Measurements from ENCODE around the gene FAM222A.
"Not testable (repeated sequence)": the region's sequence is repeated elsewhere in the genome, so short reads cannot be mapped to it uniquely, and the experiment has no call there.

Gene FAM222A

DNA sequence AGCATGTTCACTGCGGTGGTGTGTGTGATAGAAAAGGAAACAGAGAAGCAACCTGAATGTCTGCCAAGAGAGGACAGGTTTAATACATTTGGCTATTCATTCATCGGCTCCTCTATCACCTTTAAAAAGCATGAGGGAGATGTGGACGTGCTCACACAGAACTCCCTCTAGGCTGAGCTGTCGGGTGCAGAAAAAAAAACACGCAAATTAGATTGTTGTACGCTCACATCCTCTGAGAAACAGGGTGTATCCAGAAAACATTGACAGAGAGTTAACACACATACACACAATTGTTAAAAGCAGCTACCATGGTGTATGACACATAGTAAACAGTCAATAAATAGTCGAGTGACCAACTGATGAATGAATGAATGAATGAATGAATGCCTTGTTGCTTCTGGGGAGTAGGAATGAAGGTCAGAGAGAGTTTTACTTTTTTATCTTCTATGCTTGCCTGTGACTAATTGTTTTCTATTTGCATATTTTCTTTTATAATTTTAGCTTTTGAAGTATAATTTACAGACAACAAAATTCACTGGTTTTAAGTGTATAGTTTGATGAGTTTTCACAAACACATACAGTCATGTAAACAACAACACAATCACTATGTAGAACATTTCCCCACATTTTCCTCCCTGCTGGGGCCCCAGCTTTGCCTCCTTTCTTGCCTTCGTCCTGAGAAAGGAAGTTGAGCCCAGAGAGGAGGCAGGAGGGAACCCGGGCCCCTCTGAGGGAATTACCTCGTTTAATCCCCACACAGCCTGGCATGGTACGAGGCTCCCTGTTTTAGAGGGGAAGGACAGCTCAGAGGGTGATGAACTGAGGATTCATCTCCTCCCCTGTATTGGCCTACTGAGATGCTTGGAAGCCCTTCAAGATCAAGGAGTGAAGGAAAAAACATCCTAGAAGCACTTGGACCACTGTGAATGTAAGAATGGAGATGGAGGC is 19.7 kb upstream of the FAM222A start:
- no peak for DNase-seq (ENCODE audit: low read depth, low spot score)

DNA sequence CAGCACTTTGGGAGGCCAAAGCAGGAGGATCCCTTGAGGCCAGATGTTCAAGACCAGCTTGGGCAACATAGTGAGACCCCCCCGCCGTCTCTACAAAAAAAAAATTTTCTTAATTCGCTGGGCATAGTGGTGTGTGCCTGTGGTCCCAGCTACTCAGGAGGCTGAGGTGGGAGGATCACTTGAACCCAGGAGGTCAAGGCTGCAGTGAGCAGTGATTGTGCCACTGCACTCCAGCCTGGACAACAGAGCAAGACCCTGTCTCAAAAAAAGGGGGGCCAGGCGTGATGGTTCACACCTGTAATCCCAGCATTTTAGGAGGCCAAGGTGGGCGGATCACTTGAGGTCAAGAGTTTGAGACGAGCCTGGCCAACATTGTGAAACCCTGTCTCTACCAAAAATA is 19.0 kb upstream of the FAM222A start:
- not testable (repeated sequence) for DNase-seq (ENCODE audit: low read depth, low spot score)

DNA sequence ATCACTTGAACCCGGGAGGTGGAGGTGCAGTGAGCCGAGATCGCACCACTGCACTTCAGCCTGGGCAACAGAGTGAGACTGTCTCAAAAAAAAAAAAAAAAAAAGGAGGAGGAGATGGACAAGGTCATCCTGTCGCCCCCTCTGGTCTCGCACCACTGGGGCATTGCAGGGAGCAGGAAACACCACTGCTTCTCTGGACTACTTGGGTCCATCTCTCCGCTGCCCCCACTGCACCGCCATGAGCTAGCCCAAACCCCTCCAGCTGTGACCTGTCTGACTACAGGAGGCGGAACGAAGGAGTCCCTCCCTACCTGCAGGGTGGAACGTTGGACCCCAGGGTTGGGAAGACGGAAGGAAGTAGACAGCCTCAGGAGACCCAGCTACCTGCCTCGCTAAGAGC is 18.2 kb upstream of the FAM222A start:
- DNase-seq (ENCODE audit: low read depth, low spot score), result no peak

DNA sequence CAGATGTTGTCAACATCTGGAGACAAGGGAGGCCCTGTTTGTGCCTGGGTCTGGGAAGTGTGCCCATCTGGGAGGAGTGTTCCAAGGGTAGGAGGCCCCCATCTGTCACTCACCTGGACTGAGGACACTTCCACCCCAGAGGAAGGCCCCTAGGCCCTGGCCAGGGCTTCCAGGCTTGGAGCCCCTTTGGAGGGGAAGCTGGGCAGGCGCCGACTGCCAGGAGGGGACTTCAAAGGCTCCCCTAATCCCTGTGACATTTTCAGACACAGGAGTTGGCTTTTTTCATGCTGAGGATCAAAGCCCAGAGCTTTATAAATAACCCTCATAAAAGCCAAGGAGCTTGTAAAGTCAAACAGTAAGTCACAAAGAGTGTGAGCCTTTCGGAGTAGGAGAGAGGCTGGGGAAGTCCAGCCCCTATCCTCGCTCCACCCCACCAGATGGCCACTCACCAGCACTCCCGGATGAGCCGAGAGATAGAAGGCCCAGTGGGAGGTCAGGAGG is 17.6 kb upstream of the FAM222A start:
- DNase-seq (ENCODE audit: low read depth, low spot score), result no peak

DNA sequence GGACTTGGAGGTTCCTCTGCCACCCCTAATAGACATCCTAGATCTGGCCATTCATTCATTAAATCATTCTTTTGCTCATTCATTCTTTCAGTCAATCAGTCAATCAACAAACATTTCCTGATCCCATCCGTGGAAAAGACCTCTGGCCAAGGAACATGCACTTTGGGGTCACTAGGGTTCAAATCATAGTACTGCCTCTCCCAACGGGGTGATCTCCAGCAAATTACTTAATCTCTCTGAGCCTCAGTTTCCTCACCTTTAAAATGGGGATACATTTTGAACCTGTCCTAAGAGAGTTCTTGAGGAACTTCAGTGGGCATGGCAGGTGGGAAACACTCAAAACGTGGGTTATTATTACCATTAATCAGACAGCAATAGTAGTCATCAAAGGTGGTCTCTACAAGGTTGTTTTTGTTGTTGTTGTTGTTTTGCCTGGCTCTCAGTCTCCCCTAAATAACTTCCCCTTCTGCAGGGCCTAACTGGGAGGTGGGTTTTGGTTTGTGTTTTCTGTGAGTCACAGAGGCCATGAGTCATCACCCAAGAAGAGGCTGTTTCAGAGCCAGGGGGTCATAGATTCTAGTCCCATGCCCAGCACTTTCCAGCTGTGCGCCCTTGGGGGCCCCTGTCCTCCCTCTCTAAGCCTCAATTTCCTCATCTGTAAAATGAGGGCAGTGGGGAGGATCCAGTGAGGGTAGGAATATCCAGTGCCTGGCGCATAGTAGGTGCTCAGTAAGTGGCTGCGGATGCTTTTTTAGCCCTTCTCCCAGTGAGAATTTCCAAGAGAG is 16.9 kb upstream of the FAM222A start:
- DNase-seq (ENCODE audit: low read depth, low spot score), result no peak

DNA sequence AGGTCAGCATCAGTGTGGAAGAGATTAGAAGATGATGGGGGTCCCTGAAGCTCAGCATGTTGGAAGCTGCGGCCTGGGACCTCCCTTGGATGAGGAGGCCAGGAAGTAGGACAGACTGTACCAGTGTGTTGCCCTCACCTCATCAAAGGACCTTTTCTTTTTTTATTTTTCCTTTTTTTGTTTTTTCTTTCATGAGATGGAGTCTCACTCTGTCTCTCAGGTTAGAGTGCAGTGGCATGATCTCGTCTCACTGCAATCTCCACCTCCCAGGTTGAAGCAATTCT is 16.4 kb upstream of the FAM222A start:
- DNase-seq (ENCODE audit: low read depth, low spot score), result no peak

DNA sequence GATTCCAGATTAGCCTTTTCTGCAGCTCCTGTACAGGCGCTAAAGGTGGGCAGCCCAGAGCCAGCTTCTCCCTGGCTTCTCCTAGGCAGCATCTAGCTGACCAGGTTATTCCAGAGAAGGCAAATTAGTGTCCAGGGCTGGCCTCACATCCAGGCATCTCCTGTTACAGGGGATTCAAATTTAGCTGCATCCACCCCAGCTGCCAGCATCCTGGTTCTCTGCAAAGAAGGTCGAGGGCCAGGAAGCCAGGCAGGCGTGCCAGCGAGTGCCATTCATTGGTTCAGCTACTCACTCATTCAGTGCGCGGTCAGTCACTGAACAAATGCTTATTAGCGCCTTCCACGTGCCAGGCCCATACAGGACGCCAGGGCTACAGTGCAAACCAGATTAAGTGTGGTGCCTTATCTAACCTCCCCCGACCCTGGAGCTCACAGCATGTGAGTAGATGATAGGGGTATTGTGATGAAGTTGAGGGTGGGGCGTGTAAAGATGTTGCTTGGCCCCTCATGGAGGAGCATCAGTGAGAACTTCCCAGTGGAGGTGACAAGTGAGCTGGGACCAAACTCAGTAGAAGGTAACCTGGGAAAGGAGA is 15.7 kb upstream of the FAM222A start:
- DNase-seq (ENCODE audit: low read depth, low spot score), result no peak

DNA sequence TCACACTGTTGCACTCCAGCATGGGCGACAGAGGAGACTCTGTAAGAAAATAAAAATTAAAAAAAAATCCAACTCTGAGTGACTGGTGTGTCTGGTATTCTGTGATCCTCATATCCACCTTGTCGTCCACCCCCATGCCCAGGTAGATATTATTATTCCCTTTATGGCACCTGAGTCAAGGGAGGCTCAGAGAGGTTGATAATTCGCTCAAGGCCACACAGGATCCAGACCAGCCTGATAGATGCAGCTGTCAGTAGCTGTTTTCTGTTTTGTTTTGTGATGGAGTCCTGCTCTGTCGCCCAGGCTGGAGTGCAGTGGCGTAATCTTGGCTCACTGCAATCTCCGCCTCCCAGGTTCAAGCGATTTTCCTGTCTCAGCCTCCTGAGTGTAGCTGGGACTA is 14.8 kb upstream of the FAM222A start:
- no peak for DNase-seq (ENCODE audit: low read depth, low spot score)

DNA sequence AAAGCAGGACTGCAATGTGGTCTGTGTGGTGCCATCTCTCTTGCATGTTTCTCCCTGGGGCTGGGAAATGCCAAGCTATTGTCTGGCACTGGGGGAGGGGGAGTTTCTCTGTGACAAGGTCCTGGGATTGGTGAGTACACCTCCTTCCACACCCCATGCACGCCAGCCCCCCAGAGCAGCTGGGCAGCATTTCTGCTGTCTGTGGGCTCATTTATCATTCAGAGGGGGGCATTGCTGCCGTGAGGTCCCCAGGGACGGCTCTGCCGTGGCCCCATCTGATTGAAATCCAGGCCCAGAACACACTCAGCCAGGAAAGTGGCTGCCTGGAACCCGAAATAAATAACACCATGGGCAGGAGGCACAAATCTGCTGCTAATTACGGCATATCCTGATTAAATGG is 12.6 kb upstream of the FAM222A start:
- DNase-seq (ENCODE audit: low read depth, low spot score), result no peak

DNA sequence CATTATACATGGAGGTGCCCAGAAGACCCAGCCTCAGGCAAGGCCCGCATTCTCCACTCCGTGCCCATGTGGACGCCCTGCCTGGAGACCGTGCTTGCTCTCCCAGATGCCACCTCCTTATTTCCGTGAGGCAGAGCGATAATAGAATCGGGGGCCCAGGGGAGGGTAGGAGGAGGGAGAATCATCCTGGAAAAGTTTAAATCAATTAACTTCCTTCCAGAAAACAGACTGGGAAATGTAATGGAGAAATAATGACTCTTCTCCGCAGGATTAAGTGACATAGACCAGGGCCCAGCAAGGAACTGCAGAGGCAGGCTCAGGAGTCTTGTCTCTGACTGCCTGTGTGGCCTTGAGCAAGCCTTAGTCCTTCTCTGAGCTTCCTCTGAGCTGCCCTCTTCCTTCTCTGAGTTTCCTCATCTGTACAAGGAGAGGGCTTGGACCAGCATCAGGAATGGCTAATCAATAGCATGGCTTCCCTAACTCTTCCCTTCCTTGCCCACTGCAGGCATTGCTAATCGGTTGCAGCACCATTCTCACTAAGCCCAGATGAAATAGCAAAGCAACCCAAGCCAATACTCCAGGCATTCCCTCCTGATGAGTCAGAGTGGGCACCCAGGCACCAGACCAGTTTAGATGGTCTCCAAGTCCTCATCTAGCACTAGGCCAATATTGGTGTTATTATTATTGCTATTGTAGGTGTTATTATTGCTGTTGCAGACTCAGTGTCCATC is 11.3 kb upstream of the FAM222A start:
- DNase-seq (ENCODE audit: low read depth, low spot score), result no peak

DNA sequence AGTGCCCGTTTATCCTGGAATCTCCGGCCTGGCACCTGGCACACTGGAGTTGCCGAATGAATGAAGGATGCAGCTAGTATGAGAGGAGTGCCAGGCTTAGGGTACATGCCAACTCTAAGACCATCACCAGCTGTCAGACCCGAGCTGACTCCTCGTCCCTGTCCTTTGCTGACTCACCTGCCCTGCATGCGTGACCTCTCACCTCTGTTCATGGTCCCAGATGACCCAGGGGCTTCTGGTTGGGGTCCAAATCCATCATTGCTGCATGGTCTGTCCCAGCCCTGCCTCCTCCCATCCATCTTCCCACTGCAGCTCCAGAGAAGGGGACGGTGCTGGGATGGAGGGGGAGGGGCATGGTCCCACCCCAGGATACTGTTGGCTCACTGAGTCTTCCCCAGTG is 9.9 kb upstream of the FAM222A start:
- DNase-seq (ENCODE audit: low read depth, low spot score), result no peak

DNA sequence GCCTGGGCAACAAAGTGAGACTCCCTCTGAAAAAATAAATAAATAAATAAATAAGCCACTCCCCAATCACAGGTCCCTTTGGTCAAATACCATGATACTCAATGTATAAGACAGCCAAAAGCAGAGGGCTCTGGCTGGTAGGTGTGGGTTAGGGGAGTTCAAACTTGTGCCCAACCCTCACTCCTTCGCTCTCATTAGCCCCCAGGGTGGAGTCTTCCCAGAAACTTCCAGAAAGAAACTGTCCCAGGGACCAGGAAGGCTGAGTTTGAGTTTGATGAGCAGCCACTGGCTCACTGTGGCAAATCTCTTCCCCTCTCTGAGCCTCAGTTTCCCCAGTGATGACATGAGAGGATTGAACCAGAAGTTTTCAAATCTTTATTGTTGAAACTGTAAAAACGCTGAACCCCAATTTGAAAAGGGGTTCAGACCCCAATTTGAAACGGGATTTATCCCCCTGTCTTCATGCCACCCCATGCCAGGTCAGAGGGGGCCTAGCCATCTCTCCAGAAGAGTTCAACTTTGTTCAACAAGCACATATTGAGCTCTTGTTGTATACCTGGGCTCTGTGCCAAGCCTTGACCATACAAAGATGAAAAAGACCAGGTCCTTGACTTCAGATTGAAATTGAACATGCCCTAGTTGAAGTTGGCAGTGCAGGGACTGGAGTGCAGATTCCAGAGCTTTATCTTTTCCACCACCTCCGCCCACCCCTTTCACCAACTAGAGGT is 9.1 kb upstream of the FAM222A start:
- DNase-seq (ENCODE audit: low read depth, low spot score), result no peak

DNA sequence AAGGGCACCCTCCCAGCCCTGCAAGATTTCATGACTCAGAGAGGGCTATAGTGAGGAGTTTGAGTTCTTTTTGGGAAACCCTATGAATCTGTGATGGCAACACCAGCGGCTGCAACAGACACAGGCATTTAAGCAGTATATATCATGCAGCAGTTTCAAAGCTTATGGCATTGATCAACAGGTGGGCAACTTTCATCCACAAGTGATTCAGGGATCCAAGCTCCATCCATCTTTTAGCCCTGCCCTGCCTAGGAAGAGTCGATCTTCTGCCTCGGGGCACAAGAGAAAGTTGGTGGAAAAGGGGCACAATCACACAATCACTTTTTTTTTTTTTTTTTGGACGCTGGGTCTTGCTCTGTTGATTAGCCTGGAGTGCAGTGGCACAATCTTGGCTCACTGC is 8.3 kb upstream of the FAM222A start:
- no peak for DNase-seq (ENCODE audit: low read depth, low spot score)

DNA sequence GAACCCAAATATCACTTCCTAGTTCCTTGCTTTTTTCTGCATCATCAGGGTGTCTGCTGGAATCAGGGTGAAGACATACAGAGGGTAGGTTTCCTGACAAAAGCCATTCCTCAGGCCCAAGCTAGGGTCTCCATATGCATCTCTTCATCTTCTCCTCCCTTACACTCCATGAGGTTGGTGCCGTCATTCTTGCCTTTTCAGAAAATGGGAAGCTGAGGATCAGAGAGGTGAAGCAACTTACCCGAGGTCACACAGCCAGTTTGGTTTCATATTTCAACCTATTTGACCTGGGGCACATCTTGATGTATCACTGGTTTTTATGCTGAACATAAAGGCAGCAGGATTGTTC is 7.3 kb upstream of the FAM222A start:
- no peak for DNase-seq (ENCODE audit: low read depth, low spot score)

DNA sequence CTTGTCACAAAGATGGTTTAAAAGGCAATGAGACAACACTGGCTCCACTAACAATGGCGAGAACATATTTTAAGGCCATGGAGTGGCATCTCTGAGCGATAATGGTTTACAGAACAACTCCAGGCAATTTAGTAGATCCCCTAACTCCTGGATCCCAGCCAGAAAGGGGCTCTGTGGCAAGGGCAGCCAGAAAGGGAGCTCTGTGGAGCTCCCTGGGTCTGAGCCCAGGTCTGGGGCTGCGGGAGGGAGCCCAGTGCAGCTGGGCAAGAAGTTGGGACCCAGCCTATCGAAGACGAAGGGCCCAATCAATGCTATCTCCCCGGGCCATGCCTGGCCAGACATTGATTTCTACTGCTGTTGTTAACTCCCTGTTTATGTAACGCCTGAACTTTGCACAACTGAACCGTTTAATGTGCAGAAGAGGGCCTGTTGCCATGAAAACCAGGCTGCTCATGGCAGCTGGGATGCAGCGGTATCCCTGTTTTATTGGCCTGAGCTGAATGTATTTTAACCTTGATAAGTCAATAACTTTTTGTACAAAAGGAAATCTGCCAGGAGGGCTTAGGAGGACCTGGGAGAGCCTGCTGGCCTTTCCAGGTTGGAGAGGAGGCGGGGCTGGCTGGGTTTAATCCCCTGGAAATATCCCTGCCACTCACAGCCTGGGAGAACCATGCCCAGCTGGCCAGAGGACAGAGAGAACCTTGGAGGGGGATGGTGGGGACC is 6.7 kb upstream of the FAM222A start:
- no peak for DNase-seq (ENCODE audit: low read depth, low spot score)

DNA sequence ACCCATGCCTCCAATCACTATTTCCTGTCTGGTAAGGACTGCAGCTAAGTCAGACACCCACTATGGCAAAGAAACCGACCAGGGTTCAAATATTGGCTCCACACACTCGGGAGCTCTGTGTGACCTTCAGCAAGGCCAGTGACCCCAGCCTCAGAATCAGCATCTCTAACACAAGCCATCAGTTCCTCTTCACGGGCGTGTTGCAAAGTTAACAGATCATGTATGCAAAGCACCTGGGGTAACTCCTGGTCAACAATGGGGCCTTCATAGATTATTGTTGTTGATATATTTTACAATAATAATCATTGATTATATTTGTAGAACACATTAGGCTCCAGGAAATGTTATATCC is 6.2 kb upstream of the FAM222A start:
- no peak for DNase-seq (ENCODE audit: low read depth, low spot score)

DNA sequence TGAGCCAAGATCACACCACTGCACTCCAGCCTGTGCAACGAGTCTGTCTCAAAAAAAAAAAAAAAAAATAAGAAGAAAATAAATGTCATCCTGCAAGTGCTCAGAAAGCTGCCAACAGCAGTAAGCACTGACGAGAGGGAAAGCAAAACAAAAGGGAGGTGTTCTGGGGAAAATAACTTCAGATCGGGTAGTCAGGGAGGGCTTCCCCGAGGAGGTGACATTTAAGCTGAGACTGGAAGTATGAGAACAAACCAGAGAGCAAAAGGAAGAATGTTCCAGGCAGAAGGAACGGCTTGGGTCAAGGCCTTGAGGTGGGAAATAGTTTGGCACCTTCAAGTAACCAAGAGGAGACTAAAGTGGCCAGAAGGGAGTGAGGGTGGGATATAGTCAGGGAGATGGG is 4.7 kb upstream of the FAM222A start:
- DNase-seq (ENCODE audit: low read depth, low spot score), result no peak

DNA sequence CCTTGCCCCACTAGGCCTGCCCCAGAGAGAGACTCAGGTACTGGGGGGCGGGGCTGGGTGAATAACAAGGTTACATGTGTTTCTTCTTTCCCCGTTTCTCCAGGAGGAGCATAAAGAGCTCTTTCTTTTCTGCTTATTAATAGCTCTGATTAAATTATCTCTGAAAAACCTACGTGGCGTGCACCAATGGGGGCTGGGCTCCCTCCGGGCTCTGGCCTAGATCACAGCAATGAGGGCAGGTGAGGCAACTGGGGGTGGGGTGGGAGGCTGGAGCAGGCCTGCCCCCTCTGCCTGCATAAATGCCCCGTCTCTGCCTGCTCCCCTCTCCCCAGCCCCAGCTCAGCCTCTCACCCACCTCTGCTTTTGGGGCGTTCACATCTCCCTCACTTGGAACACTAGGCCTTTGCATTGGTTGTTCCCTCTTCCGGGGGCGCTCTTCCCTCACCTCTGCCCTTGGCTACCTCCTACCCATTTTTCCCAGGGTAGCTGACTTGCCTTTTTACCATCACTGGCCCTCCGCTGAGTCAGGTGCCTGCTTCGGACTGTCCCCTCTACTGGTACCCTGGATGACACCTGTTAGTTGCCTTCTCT is 4.1 kb upstream of the FAM222A start:
- no peak for DNase-seq (ENCODE audit: low read depth, low spot score)

DNA sequence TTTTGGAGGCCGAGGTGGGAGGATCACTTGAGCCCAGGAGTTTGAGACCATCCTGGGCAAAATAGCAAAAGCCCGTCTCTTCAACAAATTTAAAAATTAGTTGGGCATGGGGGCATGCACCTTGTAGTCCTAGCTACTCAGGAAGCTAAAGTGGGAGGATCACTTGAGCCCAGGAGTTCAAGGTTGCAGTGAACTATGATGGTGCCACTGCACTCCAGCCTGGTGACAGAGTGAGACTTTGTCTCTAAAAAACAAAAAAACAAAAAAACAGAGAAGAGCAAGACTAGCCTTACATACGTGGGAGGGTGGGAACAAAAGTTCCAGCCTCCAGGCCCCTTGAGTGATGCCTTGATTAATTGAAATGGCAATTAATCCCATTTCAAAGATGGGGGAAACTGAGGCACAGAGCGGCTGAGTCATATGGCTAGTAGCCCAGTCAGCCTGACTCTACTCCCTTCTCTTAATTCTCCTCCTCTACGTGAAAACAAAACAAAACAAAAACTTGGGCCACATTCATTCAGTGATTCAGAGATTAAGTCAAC is 3.3 kb upstream of the FAM222A start:
- DNase-seq (ENCODE audit: low read depth, low spot score), result peak; percentile 23
